Measurements from ENCODE around the gene RPS6KB1.
"Not testable (repeated sequence)": the region's sequence is repeated elsewhere in the genome, so short reads cannot be mapped to it uniquely, and the experiment has no call there.

The RPS6KB1 gene

GRCh38 chr17:59892924-59893675, at the start of gene RPS6KB1, which contains the start of gene TUBD1:
Gene RPS6KB1, plus strand, starts transcription at chr17:59893121. Its CDS starts 64 bp downstream, at chr17:59893185.
Gene TUBD1, minus strand, starts transcription at chr17:59892943. Its CDS starts 1,941 bp downstream, at chr17:59891002.
- no peak for FAIRE-seq

GRCh38 chr17:59844884-59845594, 47.9 kb upstream of the RPS6KB1 start:
- FAIRE-seq = no peak

- no peak for FAIRE-seq
Measured at GRCh38 chr17:59845595-59846393, 47.1 kb upstream of the RPS6KB1 start.

DNA sequence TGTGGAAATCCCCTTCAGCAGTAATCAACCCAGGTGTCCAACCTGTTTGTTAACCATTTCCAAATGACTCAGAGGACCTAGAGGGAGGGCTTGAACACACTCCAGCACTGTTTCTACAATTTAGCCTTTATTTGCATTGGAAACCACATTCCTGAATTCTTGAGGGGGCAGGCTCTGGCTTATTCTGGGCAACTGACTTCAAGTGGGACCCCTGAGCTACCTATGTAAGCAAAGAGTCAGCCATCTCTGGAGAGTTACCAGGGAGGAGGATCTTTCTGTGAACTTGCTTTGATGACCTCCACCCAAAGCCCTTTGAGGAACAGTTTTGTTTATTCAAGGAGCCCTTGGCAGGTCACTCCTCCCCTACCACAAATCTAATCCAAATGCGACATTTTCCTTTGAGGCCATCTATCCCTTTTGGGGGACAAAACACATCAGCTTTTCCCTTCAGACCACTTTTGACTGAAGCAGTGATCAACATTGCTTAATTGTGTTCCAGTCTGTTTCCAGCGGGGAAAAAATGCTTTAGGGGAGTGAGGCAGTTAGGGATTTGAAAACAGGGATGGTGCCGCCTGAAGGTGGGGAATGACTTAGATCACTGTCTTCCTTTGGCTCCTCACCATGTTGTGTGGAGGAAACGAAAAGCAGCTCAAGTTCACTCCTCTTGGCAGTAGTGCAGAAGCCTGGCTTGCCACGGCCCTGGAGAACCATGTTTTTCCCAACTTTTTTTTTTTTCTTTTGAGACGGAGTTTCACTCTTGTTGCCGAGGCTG, 46.3 kb upstream of the RPS6KB1 start:
- peak; percentile 95 for FAIRE-seq

DNA sequence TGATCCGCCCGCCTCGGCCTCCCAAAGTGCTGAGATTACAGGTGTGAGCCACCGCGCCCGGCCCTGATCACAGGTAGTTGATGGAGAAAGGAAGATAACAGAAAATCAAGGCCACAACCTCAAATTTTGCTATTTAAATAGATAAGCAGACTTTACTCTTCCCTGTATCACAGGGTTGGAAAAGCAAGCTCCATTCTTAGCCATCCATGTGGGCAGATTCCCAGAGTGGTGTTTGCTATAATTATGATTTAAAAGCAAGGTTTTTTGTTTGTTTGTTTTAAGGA, 44.6 kb upstream of the RPS6KB1 start:
- FAIRE-seq = no peak

DNA sequence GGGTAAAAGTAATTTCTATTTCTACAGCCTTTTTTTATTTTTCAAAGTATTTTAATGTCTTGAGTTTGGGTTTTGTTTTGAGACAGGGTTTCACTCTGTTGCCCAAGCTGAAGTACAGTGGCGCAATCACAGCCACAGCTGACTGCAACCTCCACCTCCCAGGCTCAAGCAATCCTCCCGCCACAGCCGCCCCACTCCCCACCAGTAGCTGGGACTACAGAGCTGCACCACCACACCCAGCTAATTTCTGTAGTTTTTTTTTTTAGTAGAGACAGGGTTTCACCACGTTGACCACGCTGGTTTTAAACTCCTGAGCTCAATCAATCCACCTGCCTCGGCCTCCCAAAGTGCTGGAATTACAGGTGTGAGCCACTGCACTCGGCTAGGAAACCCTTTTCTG, 44.1 kb upstream of the RPS6KB1 start:
- FAIRE-seq = no peak

DNA sequence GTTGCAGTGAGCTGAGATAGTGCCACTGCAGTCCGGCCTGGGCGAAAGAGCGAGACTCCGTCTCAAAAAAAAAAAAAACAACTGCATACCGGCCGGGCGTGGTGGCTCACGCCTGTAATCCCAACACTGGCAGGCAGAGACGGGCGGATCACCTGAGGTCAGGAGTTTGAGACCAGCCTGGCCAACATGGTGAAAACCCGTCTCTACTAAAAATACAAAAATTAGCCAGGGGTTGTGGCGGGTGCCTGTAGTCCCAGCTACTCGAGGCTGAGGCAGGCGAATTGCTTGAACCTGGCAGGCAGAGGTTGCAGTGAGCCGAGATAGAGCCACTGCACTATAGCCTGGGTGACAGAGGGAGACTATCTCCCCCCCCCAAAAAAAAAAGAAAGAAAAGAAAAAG, 42.6 kb upstream of the RPS6KB1 start:
- not testable (repeated sequence) for FAIRE-seq

- FAIRE-seq = peak; percentile 80
Measured at GRCh38 chr17:59851439-59852375, 41.2 kb upstream of the RPS6KB1 start.

GRCh38 chr17:59852847-59853167, 40.1 kb upstream of the RPS6KB1 start:
- not testable (repeated sequence) for FAIRE-seq

DNA sequence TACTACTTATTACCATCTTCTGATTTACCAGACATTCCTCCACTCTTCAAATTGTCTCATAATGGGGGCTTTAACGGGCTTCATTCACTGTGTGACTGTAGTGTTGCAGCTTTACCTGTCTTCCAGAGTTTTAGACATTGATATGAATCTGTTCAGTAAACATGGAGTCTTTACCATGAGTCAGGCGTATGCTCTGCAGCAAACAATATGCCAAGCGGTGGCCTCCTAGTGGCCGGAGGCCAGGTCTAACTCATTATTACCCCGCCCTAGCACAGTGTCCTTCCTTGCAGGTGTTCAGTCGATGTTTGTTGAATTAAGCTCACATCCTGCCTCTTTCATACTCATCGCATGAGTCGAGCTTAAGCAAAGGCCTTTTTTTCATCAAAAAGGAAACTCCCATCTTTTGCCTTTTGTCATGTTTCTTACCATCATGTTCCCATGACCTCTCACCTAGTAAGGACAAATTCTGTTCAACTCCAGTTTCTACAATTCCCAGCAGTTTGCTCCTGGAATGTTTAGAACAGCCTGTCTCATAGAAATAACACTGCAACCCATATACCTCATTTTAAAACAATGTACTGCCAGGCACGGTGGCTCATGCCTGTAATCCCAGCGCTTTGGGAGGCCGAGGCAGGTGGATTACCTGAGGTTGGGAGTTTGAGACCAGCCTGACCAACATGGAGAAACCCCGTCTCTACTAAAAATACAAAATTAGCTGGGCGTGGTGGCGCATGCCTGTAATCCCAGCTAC, 39.6 kb upstream of the RPS6KB1 start:
- peak; percentile 96 for FAIRE-seq

- FAIRE-seq = not testable (repeated sequence)
Measured at GRCh38 chr17:59853919-59854729, 38.8 kb upstream of the RPS6KB1 start.

- peak; percentile 69 for FAIRE-seq
Measured at GRCh38 chr17:59856859-59857794, 35.8 kb upstream of the RPS6KB1 start.

GRCh38 chr17:59858167-59858816, 34.6 kb upstream of the RPS6KB1 start:
- peak; percentile 97 for FAIRE-seq

- no peak for FAIRE-seq
Measured at GRCh38 chr17:59858932-59859331, 34.0 kb upstream of the RPS6KB1 start.

GRCh38 chr17:59859444-59860025, 33.4 kb upstream of the RPS6KB1 start:
- peak; percentile 99 for FAIRE-seq

- no peak for FAIRE-seq
Measured at GRCh38 chr17:59863616-59864015, 29.3 kb upstream of the RPS6KB1 start.

DNA sequence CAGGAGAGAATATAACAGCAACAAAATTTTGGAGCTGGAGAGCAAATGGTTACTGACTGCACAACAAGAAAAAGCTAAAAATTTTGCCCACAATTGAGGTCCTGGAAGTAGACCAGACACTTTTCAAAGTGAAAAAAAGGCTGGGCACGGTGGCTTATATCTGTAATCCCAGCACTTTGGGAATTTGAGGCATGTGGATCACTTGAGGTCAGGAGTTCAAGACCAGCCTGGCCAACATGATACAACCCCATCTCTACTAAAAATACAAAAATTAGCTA, 23.0 kb upstream of the RPS6KB1 start:
- FAIRE-seq = no peak

DNA sequence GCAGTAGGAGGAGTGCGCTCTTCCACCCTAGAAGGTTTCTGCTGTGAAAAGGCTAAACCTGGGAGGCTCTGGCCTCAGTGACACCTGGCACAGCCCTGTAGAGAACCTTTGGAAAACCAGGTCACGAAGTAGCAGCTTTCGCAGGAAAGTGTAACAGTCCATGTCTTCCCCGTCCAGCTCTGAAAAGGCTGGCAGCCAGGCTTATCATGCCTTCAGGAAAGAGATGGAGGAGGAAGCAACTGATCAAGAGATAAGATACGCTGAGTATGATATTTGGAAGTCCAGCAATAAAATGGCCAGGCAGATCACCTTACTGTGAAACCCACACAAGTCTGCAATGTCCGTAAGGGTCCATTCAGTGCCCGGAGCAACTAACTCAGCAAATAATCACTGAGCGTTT, 22.4 kb upstream of the RPS6KB1 start:
- FAIRE-seq = no peak
